GM20000 (cell line): ENCODE data around the gene MYO15A.

Experiments
- DNase-seq: peaks from one replicate; pipeline ENCODE4 v3.0.0; 2012; ENCODE audit warnings: low spot score
- CTCF ChIP-seq: IDR thresholded peaks from 2 replicates; pipeline ENCODE4 v1.5.1; 2012; ENCODE audit warnings: mild to moderate bottlenecking, control low read depth; ENCODE audit errors: extremely low read depth, missing control alignments

MYO15A gene

DNA sequence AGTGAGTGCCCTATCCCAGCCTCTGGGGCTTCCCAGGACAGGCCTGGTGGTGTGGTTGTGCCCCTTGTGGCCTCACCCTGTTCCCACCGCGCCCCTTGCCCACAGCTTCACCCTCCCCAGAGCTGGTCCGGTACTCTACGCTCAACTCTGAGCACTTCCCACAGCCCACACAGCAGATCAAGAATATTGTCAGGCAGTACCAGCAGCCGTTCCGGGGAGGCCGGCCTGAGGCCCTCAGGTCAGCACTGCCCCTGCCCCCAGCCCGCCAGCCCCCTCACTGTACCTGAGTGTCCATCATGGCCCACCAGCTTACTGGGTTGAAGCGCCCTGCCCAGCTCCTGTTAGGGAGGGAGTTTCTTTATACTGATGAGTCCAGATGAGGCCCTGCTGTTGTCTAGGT, 42.7 kb downstream of the MYO15A start:
- TF ChIP-seq CTCF: no peak
- no peak for DNase-seq

DNA sequence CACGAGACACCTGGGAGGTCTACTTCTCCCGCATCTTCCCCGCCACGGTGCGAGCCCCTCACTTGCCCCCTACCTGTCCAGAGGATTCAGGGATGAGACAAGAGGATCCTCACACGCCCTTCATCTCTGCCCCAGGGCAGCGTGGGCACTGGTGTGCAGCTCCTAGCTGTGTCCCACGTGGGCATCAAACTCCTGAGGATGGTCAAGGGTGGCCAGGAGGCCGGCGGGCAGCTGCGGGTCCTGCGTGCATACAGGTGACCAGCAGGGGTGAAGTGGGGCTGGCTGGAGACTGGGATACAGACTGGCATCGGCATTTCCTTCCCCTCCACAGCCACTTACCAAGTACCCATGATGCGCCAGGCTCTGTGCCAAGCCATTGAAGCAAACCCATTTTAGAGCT, 46.6 kb downstream of the MYO15A start:
- no peak for TF ChIP-seq CTCF
- no peak for DNase-seq

- no peak for DNase-seq
- no peak for TF ChIP-seq CTCF
Measured at GRCh38 chr17:18156171-18156975, 47.8 kb downstream of the MYO15A start.

DNA sequence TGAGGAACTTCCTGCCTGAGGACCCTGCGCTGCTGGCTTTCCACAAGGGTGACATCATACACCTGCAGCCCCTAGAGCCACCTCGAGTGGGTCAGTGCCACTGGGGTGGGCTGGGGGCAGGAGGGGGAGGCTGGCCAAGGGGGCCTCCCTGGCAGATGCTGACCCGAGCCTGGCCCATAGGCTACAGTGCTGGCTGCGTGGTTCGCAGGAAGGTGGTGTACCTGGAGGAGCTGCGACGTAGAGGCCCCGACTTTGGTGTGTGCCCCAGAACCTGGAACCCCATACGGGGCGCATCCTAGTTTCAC, 48.4 kb downstream of the MYO15A start:
- TF ChIP-seq CTCF: no peak
- no peak for DNase-seq

- no peak for TF ChIP-seq CTCF
- peak; percentile 54 for DNase-seq
Measured at GRCh38 chr17:18157354-18157985, 48.9 kb downstream of the MYO15A start.

- TF ChIP-seq CTCF: no peak
- peak; percentile 93 for DNase-seq
Measured at GRCh38 chr17:18158022-18158600, 49.6 kb downstream of the MYO15A start.

DNA sequence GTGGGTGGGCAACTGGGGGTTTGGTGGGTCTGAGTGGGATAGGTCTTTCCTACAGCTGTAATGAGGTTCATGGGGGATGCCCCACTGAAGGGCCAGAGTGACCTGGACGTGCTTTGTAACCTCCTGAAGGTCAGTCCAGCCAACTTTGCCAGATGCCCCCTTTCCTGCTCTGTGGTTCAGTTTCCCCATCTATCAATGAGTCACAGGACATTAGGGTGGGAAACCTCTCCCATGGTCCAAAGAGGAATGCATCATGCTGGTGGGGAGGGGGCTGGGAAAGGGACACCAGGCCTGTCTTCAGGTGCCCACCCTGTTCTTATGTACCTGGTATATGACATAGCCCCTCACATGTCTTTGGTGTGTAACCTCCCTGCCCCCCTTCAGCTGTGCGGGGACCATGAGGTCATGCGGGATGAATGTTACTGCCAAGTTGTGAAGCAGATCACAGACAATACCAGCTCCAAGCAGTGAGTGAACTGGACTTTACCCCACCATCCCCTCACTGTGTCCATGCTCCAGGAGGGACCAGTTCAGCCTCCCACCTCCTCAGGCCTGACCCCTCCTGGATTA, 51.1 kb downstream of the MYO15A start:
- no peak for DNase-seq

More for the DNA sequence above, 51.1 kb downstream of the MYO15A start:
- TF ChIP-seq CTCF: no peak
